GF-D8 (cell line): Measurements from ENCODE around the gene CYP3A4.
"Not testable (repeated sequence)": the region's sequence is repeated elsewhere in the genome, so short reads cannot be mapped to it uniquely, and the experiment has no call there.

Source experiments
- DNase-seq: peaks from one replicate; lab custom pipeline; 2025; lab: John Stamatoyannopoulos, UW

CYP3A4 gene

DNA sequence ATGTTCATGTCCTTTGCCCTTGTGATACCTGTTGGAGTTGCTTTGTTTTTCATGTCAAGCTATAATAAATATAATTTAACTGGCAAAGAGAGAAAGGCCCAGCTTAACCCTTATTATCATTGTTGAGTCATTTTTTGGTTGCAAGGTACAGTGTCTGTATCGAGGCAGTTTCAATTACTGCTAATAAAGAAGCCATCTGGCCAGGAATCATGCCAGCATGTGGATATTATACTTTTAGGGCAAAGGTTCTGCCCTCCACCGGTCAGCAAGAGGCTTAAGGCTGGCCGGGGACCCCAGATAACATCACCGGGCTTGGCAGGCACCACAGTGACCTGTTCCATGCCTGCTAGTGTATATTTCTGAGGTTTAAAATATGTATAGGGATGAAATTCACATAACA lies 9.0 kb upstream of the CYP3A4 start:
- DNase-seq, result no peak

DNA sequence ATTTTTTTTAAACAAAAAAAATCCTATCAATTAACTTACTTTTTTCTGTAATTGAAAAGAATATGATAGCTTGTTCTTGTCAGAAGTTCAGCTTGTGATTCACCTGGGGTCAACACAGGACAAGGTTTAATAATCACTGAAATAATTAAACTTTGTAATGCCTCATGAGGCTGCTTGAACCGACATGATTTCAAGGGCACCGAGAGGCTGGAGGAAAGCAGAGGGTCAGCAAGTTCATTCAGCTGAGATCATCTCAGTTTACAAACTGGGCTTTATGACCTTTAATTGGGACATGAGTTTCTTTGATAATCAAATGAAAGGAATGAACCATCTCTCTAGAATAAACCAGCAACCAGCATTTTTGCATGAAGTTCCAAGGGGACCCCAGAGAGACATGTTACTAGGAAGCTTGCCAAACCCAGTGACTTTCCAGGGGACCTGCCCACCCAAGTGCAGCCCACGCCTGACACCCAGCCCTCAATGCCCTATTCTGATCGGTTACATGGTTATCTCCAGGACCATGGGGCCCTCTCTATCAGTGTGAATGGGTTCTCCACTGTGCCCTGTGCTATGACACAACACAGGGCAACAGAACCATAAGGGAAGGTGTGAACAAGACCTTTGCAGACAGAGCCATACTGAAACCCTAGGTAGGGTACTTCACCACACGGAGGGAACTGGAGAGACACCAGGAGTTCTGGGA lies 7.8 kb upstream of the CYP3A4 start:
- DNase-seq, result no peak

DNA sequence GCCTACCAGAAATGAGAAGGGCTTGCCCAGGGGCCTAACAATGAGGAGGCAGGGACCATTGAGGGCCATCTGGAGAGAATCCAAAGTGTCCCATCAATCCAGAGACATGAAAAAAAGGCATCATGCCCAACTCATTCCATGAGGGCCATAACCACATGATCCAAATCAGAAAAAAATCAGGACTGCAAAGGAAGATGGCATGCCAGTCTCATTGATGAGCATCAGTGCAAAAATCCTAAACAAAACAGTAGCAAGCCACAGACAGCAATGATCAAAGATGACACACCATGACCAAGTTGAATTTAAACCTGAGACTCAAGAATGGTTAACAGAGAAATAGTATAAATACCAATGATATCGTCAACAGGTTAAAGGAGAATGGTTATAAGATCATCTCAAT lies 7.0 kb upstream of the CYP3A4 start:
- DNase-seq, result no peak

GRCh38 chr7:99790407-99790806 lies 6.4 kb upstream of the CYP3A4 start:
- no peak for DNase-seq

GRCh38 chr7:99789441-99790070 lies 5.6 kb upstream of the CYP3A4 start:
- no peak for DNase-seq

- no peak for DNase-seq
Observed at GRCh38 chr7:99788554-99788953, 4.6 kb upstream of the CYP3A4 start.

- no peak for DNase-seq
Observed at GRCh38 chr7:99786726-99787335, 2.8 kb upstream of the CYP3A4 start.

DNA sequence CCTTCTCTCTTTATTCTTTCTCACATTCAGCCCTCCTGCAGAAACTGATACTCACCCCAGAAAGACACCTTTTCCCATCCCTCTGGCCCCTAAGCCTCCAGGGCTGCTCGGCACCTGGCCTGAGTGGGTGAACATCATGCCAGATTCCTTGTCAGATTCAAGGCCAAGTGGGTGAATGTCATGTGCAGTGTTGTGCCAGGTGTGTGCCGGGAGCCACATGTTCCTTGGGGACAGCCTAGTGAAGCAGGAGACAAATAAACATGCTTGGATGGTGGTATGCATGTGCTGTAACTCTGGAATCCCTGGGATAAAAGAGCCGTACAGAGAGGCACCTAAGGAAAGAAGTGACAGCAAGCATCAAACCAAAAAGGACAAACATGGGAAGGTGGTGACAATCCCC lies 1.7 kb upstream of the CYP3A4 start:
- not testable (repeated sequence) for DNase-seq

DNA sequence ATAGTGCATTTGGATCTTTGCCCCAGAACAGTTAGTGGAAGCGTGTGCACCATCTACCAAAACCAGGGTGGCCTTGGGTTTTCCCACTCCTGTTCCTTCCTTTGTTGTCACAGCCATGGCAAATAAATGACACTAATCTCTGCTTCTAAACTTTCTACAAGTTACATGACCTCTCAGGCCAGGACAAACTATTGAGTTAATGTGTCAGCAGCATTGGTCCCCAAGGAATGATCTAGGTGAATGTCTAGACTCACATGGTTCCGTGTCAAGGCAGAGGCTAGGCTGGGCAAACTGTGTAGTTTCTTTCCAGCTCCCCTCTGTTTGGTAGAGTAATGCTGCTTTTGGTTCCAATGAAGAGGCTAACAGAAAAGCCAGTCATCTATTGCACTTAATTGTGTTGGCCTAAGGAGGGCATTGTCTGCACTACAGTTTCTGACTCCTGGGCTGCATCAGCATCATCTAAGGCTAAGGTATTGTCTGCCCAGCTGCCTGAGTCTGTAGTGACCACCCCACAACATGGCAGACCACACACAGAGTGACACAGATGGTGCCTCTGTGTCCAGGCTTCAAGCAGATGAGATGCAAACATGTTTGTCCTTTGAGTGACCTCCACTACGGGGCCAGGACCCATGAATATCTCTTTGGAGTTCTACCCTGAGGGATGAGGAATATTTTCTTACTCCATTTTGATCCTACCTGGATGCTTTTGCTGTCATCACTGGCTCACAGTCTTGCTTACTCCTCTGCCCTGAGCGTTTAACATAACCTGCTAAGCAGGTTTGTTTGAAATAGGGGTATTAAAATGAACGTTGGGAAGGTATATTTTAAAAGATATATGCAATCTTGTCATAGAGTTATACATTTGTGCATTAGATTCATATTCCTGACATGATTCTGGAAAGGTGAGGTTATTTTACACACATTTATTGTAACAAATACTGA lies 1.7 kb downstream of the CYP3A4 start:
- no peak for DNase-seq

GRCh38 chr7:99780588-99780987 lies 3.4 kb downstream of the CYP3A4 start:
- no peak for DNase-seq

GRCh38 chr7:99779949-99780348 lies 4.0 kb downstream of the CYP3A4 start:
- DNase-seq, result no peak

GRCh38 chr7:99778880-99779279 lies 5.1 kb downstream of the CYP3A4 start:
- DNase-seq, result no peak

DNA sequence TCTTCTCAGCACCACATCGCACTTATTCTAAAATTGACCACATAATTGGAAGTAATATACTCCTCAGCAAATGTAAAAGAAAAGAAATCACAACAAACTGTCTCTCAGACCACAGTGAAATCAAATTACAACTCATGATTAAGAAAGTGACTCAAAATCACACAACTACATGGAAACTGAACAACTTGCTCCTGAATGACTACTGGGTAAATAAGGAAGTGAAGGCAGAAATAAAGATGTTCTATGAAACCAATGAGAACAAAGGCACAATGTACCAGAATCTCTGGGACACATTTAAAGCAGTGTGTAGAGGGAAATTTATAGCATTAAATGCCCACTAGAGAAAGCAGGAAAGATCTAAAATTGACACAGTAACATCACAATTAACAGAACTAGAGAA lies 10.6 kb downstream of the CYP3A4 start:
- DNase-seq, result not testable (repeated sequence)

GRCh38 chr7:99772565-99772964 lies 11.4 kb downstream of the CYP3A4 start:
- no peak for DNase-seq

DNA sequence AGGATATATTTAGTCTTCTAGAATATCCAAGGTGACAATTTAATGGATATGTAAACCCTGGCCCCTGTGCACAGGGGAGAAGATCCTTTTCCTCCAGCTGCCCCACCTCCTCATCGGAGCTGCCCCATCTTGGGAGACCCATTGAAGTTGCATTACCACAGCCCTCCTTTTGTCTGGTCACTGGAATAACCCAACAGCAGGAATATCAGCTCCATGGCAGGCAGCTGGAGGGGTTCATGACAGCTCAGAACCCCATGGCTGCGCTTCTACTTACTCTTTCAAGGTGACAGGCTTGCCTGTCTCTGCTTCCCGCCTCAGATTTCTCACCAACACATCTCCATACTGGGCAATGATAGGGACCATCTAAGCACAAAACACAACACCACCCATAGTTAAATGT lies 14.5 kb downstream of the CYP3A4 start:
- DNase-seq, result not testable (repeated sequence)

GRCh38 chr7:99768471-99768870 lies 15.5 kb downstream of the CYP3A4 start:
- no peak for DNase-seq

GRCh38 chr7:99767662-99768061 lies 16.3 kb downstream of the CYP3A4 start:
- no peak for DNase-seq

GRCh38 chr7:99766484-99767099 lies 17.4 kb downstream of the CYP3A4 start:
- DNase-seq, result no peak

GRCh38 chr7:99764478-99764877 lies 19.5 kb downstream of the CYP3A4 start:
- DNase-seq, result no peak

DNA sequence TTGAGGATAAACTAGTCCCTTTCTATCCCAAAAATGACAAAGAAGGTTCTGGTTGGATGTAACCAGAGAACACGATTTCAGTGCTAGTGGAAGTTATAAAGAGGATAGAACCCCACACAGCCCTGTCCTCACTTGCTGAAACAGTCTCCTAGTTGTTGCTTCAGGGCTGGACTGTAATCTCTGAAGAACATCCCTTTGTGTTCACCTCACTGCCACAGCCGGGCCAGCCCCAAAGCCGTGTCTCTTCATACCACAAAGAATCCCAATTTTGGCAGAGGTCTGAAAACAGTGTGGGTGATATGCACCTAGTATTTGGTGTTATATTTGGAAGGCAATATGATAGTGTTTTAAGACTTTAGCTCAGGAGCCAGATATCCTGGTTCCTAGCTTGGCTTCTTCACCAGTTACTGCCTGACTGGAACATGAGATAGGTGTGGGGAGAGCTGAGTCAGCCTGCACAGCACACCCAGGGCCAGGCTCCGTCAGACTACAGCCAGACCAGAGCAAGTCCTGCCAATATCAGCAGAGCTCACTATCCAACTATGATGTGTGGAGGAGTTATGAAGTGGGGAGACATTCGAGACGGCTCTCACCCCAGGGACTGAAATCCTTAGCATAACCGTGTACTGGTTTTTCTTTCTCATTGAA lies 21.2 kb downstream of the CYP3A4 start:
- no peak for DNase-seq

DNA sequence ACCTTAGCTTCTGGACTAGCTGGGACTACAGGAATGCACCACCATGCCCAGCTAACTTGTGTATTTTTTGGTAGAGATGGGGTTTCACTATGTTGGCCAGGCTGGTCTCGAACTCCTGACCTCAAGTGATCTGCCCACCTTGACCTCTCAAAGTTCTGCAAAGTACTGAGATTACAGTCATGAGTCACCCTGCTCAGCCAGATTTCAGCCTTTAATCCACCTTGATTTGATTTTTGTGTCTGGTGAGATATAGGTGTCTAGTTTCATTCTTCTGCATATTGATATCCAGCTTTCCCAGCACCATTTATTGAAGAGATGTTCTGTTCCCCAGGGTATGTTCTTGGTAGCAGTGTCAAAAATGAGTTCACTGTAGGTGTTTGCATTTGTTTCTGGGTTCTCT lies 28.9 kb downstream of the CYP3A4 start:
- no peak for DNase-seq
